Skeletal muscle tissue (tissue), 4 donors: ENCODE measurements around the gene DOCK7. TPM values are rescaled to one million over a fixed set of nuclear protein-coding genes. Genes with fewer than 3 reads are reported as not detected.
A peak's percentile ranks its signal among the peaks of the same experiment; 100 is the strongest.

Experiments
- H3K27ac ChIP-seq: one replicate; pipeline ENCODE4 v1.7.0; 2013; ENCODE audit warnings: mild to moderate bottlenecking, low read depth, low read length, inconsistent platforms
- H3K27me3 ChIP-seq, 3 donors: one replicate each; pipeline ENCODE4 v1.7.0; 2013; ENCODE audit warnings: low read length in 3 of 3; ENCODE audit not compliant: control insufficient read depth in 3 of 3, insufficient read depth in 3 of 3
- H3K36me3 ChIP-seq, 3 donors: one replicate each; pipeline ENCODE4 v1.7.0; 2013; ENCODE audit warnings: low read length in 3 of 3; ENCODE audit not compliant: control insufficient read depth in 3 of 3, insufficient read depth in 3 of 3
- H3K4me1 ChIP-seq, 3 donors: one replicate each; pipeline ENCODE4 v1.7.0; 2013; ENCODE audit warnings: low read length in 3 of 3, mild to moderate bottlenecking in 3 of 3; ENCODE audit not compliant: control insufficient read depth in 3 of 3, insufficient read depth in 3 of 3
- H3K4me3 ChIP-seq, 3 donors: one replicate each; pipeline ENCODE4 v1.7.0; 2013; ENCODE audit warnings: low read length in 3 of 3
- H3K9ac ChIP-seq, 3 donors: one replicate each; pipeline ENCODE4 v1.7.0; 2013; ENCODE audit warnings: low read length in 3 of 3, mild to moderate bottlenecking in 3 of 3, moderate library complexity in 2 of 3, low read depth in 1 of 3
- H3K9me3 ChIP-seq, 3 donors: one replicate each; pipeline ENCODE4 v1.7.0; 2013; ENCODE audit warnings: low read length in 3 of 3; ENCODE audit not compliant: control insufficient read depth in 3 of 3
- total RNA-seq: library from RNA; depleted of rRNA; stranded (reverse); fragments of >200 nt; gene quantifications from one replicate; pipeline ENCODE4 v1.2.3, GENCODE V29; 2014
- donor health status: Osteomylitis.

Gene DOCK7, protein sequence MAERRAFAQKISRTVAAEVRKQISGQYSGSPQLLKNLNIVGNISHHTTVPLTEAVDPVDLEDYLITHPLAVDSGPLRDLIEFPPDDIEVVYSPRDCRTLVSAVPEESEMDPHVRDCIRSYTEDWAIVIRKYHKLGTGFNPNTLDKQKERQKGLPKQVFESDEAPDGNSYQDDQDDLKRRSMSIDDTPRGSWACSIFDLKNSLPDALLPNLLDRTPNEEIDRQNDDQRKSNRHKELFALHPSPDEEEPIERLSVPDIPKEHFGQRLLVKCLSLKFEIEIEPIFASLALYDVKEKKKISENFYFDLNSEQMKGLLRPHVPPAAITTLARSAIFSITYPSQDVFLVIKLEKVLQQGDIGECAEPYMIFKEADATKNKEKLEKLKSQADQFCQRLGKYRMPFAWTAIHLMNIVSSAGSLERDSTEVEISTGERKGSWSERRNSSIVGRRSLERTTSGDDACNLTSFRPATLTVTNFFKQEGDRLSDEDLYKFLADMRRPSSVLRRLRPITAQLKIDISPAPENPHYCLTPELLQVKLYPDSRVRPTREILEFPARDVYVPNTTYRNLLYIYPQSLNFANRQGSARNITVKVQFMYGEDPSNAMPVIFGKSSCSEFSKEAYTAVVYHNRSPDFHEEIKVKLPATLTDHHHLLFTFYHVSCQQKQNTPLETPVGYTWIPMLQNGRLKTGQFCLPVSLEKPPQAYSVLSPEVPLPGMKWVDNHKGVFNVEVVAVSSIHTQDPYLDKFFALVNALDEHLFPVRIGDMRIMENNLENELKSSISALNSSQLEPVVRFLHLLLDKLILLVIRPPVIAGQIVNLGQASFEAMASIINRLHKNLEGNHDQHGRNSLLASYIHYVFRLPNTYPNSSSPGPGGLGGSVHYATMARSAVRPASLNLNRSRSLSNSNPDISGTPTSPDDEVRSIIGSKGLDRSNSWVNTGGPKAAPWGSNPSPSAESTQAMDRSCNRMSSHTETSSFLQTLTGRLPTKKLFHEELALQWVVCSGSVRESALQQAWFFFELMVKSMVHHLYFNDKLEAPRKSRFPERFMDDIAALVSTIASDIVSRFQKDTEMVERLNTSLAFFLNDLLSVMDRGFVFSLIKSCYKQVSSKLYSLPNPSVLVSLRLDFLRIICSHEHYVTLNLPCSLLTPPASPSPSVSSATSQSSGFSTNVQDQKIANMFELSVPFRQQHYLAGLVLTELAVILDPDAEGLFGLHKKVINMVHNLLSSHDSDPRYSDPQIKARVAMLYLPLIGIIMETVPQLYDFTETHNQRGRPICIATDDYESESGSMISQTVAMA (N-terminal part only)
- 68.4 TPM for total RNA-seq

DNA sequence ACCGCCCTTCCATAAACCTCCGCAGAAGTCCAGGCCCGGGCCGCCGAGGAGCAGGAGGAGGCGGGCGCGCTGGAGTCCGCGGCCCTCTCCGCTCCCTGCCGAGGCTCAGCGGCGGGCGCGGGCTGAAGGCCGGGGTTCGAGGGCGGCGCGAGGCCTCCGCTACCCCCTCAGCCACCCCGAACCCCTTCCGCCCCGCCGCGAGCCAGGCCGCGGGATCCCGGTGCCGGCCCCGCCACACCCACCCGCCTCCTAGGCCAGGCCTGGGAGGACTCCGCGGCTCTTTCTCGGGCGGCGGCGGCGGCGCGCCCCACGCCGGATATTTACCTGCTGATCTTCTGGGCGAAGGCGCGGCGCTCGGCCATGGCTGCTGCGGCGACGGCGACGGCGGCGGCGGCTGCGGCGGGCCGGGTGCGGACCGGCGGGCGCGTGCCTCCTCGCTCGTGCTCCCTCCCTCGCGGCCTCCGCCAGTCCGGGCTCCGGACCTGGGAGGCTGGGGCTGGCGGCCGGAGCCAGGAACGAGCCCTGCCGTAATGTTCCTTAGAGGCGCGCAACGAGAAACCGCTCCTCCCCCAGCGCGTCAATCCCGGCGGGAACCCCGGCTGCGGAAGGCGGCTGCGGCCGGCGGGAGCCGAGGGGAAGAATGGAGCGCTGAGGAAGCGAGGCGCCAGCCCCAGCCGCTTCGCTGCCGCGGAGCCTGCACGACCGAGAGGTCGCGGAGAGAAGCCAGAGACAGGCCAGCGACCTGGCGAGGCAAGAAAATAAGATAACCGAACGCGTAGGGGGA, at the start of gene DOCK7:
DOCK7 (minus strand) TSS at position 484 of the 784 bp plus-strand sequence; CDS start at position 362, 122 bp downstream.
- Histone ChIP-seq H3K9me3 (no peaks in the 10 kb centered on the region), H3K4me3 (peak within 1 kb of the TSS; percentile 78 to 86 (median 80)), H3K27me3 (no peaks in the 10 kb centered on the region), H3K9ac (peak within 1 kb of the TSS; percentile 70 to 77 (median 70)), H3K36me3 (no peaks in the 10 kb centered on the region), H3K27ac (peak within 1 kb of the TSS; percentile 33), H3K4me1 (peaks cover 0 to 11% (median 8%) of the 10 kb centered on the region in 3 donors)

DNA sequence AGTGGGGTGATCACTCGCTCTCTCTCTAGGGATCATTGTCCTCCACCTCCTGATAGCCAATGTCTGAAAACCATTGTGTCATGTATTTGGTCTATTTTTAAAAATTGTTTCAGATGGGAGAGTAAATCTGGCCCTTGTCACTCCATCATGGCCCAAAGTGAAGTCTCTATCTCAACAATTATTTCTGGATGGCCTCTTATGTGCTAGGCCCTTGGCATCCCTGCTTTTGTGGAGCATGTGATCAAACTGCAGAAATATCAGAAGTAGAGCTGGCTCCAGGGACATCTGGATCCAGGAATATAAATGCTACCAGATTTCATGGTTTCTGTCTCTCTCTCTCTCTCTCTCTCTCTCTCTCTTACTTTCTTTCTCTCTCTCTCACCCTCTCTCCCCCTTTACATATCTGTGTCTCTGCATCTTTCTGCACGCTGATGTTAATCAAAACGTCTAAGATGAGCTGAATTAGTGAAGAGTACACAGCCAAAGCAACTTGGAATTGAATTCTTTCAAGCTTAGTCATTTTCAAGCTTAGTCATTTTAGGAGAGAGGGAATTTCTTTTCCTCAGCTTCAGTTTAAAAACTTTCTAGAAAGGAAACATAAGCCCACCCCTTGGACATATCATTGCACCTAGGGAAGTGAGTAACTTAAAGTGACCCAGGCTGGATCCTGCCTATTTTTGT, 47.4 kb upstream of the DOCK7 start:
- H3K4me3 ChIP-seq: no peak overlapping the region
- no peak overlapping the region for H3K27ac ChIP-seq

DNA sequence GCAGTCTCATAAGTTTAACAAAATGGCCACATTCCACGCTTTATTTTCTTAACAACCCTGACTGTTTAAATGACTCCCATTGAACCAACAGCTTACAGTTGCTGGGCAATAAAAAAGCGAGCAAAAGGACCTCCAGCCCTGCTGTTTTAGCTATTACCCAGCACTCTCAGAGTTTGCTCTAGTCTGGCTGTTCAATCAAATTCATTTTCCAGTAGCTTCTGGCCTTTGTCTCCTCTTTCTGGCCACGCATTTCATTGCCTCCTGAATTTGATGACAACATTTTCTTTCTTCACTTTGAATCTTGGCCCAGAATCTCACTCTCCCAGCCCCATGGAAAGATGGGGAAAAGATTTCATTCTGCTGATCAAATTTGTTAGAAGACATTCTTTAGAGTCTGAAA, 44.1 kb upstream of the DOCK7 start:
- Histone ChIP-seq H3K36me3 (no peaks in the 10 kb centered on the region), H3K27me3 (no peaks in the 10 kb centered on the region), H3K9ac (no peak overlapping the region), H3K9me3 (no peaks in the 10 kb centered on the region), H3K4me1 (peaks cover 0 to 4% (median 0%) of the 10 kb centered on the region in 3 donors), H3K27ac (no peak overlapping the region), H3K4me3 (no peak overlapping the region)

More for the DNA sequence above, 47.4 kb upstream of the DOCK7 start:
- Histone ChIP-seq H3K36me3 (no peaks in the 10 kb centered on the region), H3K9me3 (no peaks in the 10 kb centered on the region), H3K4me1 (peaks cover 0 to 4% (median 0%) of the 10 kb centered on the region in 3 donors), H3K9ac (no peak overlapping the region), H3K27me3 (no peaks in the 10 kb centered on the region)

DNA sequence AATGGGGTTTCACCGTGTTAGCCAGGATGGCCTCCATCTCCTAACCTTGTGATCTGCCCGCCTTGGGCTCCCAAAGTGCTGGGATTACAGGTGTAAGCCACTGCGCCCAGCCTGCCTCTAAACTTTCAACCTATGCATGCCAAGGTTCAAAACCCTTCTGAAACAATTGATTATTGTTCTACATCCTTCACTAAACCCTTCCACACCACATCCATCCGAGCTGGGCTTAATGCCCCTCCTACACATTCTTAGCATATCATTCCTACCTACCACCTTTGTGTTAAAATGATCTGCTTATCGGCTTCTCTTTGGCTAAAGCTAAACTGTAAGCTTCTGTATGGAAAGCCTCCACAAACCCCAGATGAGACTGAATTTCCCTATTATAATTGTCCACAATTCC, 40.8 kb upstream of the DOCK7 start:
- Histone ChIP-seq H3K4me3 (no peak overlapping the region), H3K9ac (no peak overlapping the region), H3K4me1 (no peaks in the 10 kb centered on the region), H3K9me3 (no peaks in the 10 kb centered on the region), H3K27ac (no peak overlapping the region), H3K36me3 (no peaks in the 10 kb centered on the region), H3K27me3 (peaks cover 0 to 4% (median 0%) of the 10 kb centered on the region in 3 donors)

DNA sequence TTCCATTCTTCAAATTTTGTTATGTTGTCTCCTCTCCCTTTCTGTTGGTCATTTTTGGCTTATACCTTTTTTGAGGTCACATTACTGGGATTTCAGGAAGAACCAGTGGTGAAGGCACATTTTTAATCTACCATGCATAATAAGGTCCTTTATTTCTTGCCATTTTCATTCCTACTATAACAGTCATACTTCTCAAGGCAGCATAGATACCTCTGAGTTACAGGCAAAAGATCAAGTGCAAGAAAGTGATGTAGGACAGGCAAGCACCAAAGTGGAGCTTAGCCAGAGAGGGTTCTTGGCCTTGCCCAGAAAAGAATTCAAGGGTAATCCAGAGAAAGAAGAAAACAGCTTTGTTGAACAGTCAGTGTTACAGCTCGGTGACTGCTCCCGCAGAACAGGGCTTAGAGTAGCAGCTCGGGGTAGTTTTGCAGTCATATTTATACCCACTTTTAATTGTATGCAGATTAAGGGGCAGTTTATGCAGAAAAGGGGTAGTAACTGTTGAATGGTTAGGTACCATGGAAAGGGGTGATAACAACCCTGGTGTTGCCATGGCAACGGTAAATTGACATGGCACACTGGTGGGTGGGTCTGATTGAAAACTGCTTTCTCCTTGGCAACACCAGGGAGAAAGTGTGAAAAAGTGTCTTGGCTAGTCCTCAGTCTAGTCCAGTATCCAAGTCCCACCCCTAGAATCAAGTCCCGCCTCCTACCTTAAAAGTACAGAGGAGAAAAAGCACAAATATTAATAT, 39.6 kb upstream of the DOCK7 start:
- Histone ChIP-seq H3K4me1 (no peaks in the 10 kb centered on the region), H3K27ac (no peak overlapping the region), H3K9me3 (no peaks in the 10 kb centered on the region), H3K27me3 (peaks cover 0 to 4% (median 0%) of the 10 kb centered on the region in 3 donors), H3K4me3 (no peak overlapping the region), H3K9ac (no peak overlapping the region), H3K36me3 (no peaks in the 10 kb centered on the region)

DNA sequence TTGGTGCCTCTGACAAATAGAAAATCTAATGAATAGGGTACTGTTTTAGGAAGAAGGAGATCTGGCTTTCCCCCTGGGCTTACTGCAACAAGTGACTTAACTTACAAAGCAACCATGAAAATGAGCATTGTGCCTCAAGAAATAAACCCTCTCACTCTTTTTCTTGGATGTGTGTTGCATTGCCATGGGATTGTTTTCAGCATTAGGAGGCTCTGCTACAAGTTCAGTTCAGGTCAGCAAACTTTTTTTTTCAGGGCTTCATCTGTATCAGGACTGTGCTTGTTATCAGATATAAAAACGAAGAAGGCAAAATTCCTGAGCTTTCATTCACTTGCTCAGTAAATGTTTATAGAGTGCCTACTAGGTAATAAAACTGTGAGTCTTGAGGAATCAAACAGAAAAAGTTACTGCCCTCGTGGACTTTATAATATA, 37.8 kb upstream of the DOCK7 start:
- peaks cover 0 to 4% (median 0%) of the 10 kb centered on the region in 3 donors for H3K27me3 ChIP-seq
- peak overlapping the region; percentile 1 for H3K27ac ChIP-seq

DNA sequence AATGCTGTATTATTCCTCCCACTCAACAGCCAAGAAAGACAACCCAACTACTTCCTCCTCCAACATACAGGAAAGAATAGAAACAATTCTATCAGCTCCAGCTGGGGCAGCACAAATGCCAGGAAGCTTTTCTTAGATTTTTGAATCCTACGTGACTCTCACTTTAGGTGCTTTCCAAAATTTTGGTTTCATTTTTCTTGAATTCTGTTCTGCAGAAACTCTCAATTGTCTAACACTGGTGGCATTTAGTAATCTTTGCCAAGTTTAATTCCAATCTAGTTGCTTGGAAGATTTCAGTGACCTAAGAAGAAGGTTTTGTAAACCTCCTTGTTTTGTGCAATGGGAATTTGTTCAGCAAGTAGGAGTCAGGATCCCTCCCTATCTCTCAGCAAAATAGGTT, 37.1 kb upstream of the DOCK7 start:
- Histone ChIP-seq H3K4me3 (no peak overlapping the region), H3K36me3 (no peaks in the 10 kb centered on the region), H3K9ac (no peak overlapping the region), H3K27ac (no peak overlapping the region), H3K27me3 (peaks cover 0 to 4% (median 0%) of the 10 kb centered on the region in 3 donors), H3K4me1 (no peaks in the 10 kb centered on the region), H3K9me3 (no peaks in the 10 kb centered on the region)

More for the DNA sequence above, 37.8 kb upstream of the DOCK7 start:
- H3K9ac ChIP-seq: no peak overlapping the region
- H3K4me1 ChIP-seq: no peaks in the 10 kb centered on the region
- H3K36me3 ChIP-seq: no peaks in the 10 kb centered on the region
- no peaks in the 10 kb centered on the region for H3K9me3 ChIP-seq
- no peak overlapping the region for H3K4me3 ChIP-seq

DNA sequence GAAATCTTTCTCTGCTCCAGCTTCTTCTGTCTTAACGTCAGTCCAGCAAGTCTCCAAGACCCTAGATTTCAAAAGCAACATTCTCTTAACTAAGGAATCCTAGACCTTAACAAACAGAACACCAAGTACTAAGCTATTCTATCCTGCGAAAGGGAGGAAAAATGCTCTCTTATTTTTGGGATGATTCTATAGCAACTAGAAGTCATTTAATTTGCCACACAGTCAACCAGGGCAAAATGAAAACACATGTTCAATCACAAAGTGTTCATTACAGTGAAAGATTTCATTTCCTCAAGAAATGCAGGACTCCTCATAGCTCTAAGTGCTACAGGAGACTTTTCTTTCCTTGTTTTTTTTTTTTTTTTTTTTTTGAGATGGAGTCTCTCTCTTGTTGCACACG, 36.2 kb upstream of the DOCK7 start:
- Histone ChIP-seq H3K4me1 (no peaks in the 10 kb centered on the region), H3K9me3 (no peaks in the 10 kb centered on the region), H3K9ac (no peak overlapping the region), H3K36me3 (no peaks in the 10 kb centered on the region), H3K27me3 (peaks cover 0 to 4% (median 0%) of the 10 kb centered on the region in 3 donors), H3K27ac (no peak overlapping the region), H3K4me3 (no peak overlapping the region)
